ENCODE data around the gene NOP10. TPM values are rescaled to one million over a fixed set of nuclear protein-coding genes. Genes with fewer than 3 reads are reported as not detected.

NOP10 gene
- total RNA-seq, 1 donor from 2014 or later, result 134 TPM

- no peak for DNase-seq (ENCODE audit: low spot score, unreplicated experiment)
- no peak for TF ChIP-seq CTCF (IDR thresholded peaks at IDR 0.05; ENCODE audit: unreplicated experiment)
- Mint-ChIP-seq H3K4me3 (ENCODE audit: low read depth) (no peak overlapping the region), H3K27ac (no peak overlapping the region), H3K27me3 (no peaks in the 10 kb centered on the region), H3K36me3 (ENCODE audit: insufficient read depth) (peaks cover 1% of the 10 kb centered on the region), H3K4me1 (ENCODE audit: low read depth) (peaks cover 10% of the 10 kb centered on the region), H3K9me3 (ENCODE audit: low read depth) (no peaks in the 10 kb centered on the region)
Observed at GRCh38 chr15:34334672-34335071, 8.3 kb downstream of the NOP10 start.

- no peak for TF ChIP-seq CTCF (IDR thresholded peaks at IDR 0.05; ENCODE audit: unreplicated experiment)
- no peaks in the 10 kb centered on the region for H3K9me3 Mint-ChIP-seq (ENCODE audit: low read depth)
- peaks cover 1% of the 10 kb centered on the region for H3K36me3 Mint-ChIP-seq (ENCODE audit: insufficient read depth)
- no peak overlapping the region for H3K27ac Mint-ChIP-seq
- peaks cover 9% of the 10 kb centered on the region for H3K4me1 Mint-ChIP-seq (ENCODE audit: low read depth)
- no peaks in the 10 kb centered on the region for H3K27me3 Mint-ChIP-seq
- no peak overlapping the region for H3K4me3 Mint-ChIP-seq (ENCODE audit: low read depth)
- no peak for DNase-seq (ENCODE audit: low spot score, unreplicated experiment)
Observed at GRCh38 chr15:34332553-34333120, 10.3 kb downstream of the NOP10 start.

GRCh38 chr15:34331809-34332208 is 11.1 kb downstream of the NOP10 start:
- Mint-ChIP-seq H3K36me3 (ENCODE audit: insufficient read depth) (peaks cover 1% of the 10 kb centered on the region), H3K27ac (no peak overlapping the region), H3K9me3 (ENCODE audit: low read depth) (no peaks in the 10 kb centered on the region), H3K27me3 (no peaks in the 10 kb centered on the region), H3K4me3 (ENCODE audit: low read depth) (no peak overlapping the region), H3K4me1 (ENCODE audit: low read depth) (peaks cover 6% of the 10 kb centered on the region)
- no peak for TF ChIP-seq CTCF (IDR thresholded peaks at IDR 0.05; ENCODE audit: unreplicated experiment)
- no peak for DNase-seq (ENCODE audit: low spot score, unreplicated experiment)

DNA sequence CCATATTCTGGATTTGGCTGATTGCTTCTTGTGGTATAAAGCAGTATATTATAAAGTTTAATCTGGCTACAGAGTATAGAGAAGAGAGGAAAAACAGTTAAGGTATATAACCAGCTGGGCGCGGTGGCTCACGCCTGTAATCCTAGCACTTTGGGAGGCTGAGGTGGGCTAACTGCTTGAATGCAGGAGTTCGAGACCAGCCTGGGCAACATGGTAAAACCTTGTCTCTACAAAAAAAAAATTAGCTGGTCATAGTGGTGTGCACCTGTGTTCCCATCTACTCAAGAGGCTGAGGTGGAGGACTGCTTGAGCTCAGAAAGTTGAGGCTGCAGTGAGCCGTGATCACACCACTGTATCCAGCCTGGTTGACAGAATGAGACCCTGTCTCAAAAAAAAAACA is 12.7 kb downstream of the NOP10 start:
- peaks cover 3% of the 10 kb centered on the region for H3K4me1 Mint-ChIP-seq (ENCODE audit: low read depth)
- no peak for TF ChIP-seq CTCF (IDR thresholded peaks at IDR 0.05; ENCODE audit: unreplicated experiment)

DNA sequence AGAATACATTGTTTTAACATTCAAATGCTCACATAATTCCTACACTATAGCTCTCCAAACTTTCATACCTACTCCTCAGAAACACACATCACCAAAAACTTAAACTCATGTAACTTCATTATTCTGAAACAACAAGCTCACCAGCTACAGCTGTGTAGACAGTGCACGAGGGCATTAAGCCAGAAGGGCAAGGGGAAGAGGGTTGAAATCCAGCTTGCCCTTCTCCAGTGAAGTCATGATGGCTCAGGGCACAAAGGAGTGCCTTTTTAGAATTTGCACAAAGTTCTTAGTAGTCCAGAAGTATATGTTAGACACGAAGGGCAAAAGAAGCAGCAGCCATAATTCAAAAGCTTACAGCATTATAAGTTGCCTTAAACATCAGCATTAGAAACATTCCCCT is 13.9 kb downstream of the NOP10 start:
- Mint-ChIP-seq H3K9me3 (ENCODE audit: low read depth) (no peaks in the 10 kb centered on the region), H3K4me1 (ENCODE audit: low read depth) (peaks cover under 1% of the 10 kb centered on the region), H3K27ac (no peak overlapping the region), H3K27me3 (no peaks in the 10 kb centered on the region), H3K4me3 (ENCODE audit: low read depth) (no peak overlapping the region), H3K36me3 (ENCODE audit: insufficient read depth) (peaks cover 1% of the 10 kb centered on the region)
- no peak for TF ChIP-seq CTCF (IDR thresholded peaks at IDR 0.05; ENCODE audit: unreplicated experiment)
- no peak for DNase-seq (ENCODE audit: low spot score, unreplicated experiment)

More for the DNA sequence above, 12.7 kb downstream of the NOP10 start:
- no peaks in the 10 kb centered on the region for H3K9me3 Mint-ChIP-seq (ENCODE audit: low read depth)
- no peaks in the 10 kb centered on the region for H3K27me3 Mint-ChIP-seq
- H3K4me3 Mint-ChIP-seq (ENCODE audit: low read depth), result no peak overlapping the region
- no peak for DNase-seq (ENCODE audit: low spot score, unreplicated experiment)
- H3K27ac Mint-ChIP-seq, result no peak overlapping the region
- peaks cover 1% of the 10 kb centered on the region for H3K36me3 Mint-ChIP-seq (ENCODE audit: insufficient read depth)

All from progenitor cell of endocrine pancreas (in vitro differentiated cells).